ENCODE data around the gene CSMD2. TPM values are rescaled to one million over a fixed set of nuclear protein-coding genes. Genes with fewer than 3 reads are reported as not detected.

Gene CSMD2
- total RNA-seq, 1 donor from 2014 or later = 0.55 TPM

DNA sequence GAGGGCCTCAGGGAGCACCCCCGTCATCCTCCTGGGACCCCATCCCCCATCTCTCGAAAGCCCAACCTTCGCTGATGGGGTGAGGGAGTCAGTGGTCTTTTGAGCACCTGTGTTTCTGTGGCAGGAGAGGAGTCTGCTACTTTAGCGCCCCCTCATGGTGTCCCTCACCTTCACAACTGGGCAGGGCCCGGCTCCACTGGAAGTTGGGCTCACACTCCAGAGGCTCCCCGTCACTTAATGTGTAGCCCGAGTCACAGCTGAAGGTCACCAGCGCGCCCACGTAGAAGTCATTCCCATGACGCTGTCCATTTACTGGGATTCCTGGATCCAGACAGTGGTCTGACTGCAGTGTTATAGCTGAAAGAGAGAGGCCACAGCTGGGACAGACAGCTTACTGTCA is 440.7 kb downstream of the CSMD2 start:
- Mint-ChIP-seq H3K36me3 (ENCODE audit: low read depth) (no peaks in the 10 kb centered on the region), H3K27ac (ENCODE audit: unreplicated experiment) (no peak overlapping the region), H3K9me3 (ENCODE audit: low read depth) (no peaks in the 10 kb centered on the region), H3K4me3 (ENCODE audit: unreplicated experiment) (no peak overlapping the region), H3K27me3 (ENCODE audit: low read depth) (no peaks in the 10 kb centered on the region), H3K4me1 (ENCODE audit: low read depth) (no peaks in the 10 kb centered on the region)
- no peak for DNase-seq (ENCODE audit: low spot score)
- TF ChIP-seq, protein P1, sequence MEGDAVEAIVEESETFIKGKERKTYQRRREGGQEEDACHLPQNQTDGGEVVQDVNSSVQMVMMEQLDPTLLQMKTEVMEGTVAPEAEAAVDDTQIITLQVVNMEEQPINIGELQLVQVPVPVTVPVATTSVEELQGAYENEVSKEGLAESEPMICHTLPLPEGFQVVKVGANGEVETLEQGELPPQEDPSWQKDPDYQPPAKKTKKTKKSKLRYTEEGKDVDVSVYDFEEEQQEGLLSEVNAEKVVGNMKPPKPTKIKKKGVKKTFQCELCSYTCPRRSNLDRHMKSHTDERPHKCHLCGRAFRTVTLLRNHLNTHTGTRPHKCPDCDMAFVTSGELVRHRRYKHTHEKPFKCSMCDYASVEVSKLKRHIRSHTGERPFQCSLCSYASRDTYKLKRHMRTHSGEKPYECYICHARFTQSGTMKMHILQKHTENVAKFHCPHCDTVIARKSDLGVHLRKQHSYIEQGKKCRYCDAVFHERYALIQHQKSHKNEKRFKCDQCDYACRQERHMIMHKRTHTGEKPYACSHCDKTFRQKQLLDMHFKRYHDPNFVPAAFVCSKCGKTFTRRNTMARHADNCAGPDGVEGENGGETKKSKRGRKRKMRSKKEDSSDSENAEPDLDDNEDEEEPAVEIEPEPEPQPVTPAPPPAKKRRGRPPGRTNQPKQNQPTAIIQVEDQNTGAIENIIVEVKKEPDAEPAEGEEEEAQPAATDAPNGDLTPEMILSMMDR (IDR thresholded peaks at IDR 0.05) = no peak

DNA sequence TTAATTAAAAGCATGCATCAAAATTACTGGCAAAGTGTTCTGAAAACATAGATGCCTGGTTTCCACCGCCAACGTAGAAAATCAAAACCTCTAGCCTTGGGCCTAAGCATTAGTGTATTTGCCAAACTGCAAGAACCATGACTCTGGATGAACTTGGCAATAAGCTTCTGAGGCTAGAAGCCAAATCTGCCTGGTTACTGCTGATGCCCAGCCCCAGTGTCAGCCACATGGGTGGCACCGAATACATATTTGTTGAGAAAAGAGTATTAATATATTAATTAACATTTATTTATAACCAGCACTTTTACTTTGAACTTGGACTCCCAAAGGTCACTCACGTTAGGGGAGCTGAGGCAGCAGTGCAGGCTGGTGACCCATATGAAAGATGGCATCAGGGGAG is 441.8 kb downstream of the CSMD2 start:
- Mint-ChIP-seq H3K9me3 (ENCODE audit: low read depth) (no peaks in the 10 kb centered on the region), H3K4me1 (ENCODE audit: low read depth) (no peaks in the 10 kb centered on the region), H3K27me3 (ENCODE audit: low read depth) (no peaks in the 10 kb centered on the region), H3K4me3 (ENCODE audit: unreplicated experiment) (no peak overlapping the region), H3K36me3 (ENCODE audit: low read depth) (no peaks in the 10 kb centered on the region), H3K27ac (ENCODE audit: unreplicated experiment) (no peak overlapping the region)
- TF ChIP-seq, protein P1 (IDR thresholded peaks at IDR 0.05) = no peak
- no peak for DNase-seq (ENCODE audit: low spot score)

DNA sequence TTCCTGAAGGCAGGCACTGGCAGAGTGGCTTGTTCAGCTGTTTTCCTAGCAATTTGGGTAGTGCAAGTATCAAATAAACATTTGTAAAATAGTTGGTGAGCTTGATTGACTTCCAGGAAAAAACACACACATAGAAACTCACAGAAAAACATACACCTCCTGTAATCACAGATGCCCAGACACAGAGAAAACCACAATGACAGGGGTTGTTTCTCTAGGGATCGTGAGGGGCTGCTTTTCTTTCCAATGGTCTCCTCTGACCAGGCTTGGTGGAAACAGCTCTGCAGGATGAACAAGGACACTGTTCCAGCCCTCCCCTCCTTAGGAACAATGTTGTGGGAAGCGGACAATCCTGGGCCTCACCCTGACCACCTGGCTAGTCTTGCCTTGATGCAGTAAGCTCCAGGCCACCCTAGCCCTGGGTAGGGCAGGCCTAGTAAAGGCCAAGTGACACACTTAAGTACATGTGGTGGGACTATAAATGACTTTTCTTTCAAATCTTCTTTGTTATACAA is 443.7 kb downstream of the CSMD2 start:
- H3K27ac Mint-ChIP-seq (ENCODE audit: unreplicated experiment) = no peak overlapping the region
- no peaks in the 10 kb centered on the region for H3K9me3 Mint-ChIP-seq (ENCODE audit: low read depth)
- H3K27me3 Mint-ChIP-seq (ENCODE audit: low read depth) = peaks cover 2% of the 10 kb centered on the region
- DNase-seq (ENCODE audit: low spot score) = no peak
- TF ChIP-seq, protein P1 (IDR thresholded peaks at IDR 0.05) = no peak
- no peaks in the 10 kb centered on the region for H3K36me3 Mint-ChIP-seq (ENCODE audit: low read depth)
- no peak overlapping the region for H3K4me3 Mint-ChIP-seq (ENCODE audit: unreplicated experiment)
- no peaks in the 10 kb centered on the region for H3K4me1 Mint-ChIP-seq (ENCODE audit: low read depth)

DNA sequence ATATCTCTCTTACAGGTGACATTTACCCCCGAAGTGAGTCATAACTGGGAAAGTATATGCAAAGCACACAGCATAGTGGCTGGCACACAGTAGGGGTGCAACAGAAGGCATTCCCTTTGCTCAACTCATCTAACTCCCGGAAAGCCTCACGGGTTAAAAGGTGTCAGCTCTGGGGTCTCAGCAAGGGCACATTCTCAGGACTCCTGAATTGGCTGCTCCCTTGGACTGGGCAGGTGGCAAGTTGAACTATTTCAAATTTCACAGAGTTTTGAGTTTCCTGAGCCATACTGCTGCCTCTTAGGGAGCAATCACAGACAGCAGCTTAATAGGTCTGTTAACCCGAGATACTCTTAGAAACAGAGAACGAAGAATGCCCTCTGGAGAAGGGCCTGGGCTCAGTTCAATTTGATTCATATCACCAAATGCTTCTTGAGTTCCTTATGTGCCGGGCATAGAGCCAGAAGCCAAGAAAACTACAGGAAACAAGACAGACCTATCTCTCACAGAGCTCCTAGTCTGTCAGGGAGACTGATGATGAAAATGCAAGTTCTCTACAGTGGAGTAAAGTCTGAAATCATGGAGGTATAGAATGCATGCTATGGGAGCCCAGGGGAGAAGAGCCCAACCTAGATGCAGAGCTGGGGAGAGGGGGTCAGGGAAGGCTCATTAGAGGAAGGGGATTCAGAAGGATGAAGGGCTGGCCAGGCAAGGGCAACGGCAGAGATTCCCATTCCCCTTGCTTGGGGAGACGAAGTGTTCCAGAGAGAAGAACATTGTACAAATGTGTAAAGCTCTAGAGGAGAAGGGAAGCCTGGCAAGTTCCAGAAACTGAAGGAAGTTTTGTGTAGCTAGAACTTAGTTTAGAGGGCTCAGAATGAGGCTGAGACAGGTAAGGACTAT is 445.0 kb downstream of the CSMD2 start:
- DNase-seq (ENCODE audit: low spot score) = no peak
- H3K9me3 Mint-ChIP-seq (ENCODE audit: low read depth) = no peaks in the 10 kb centered on the region
- TF ChIP-seq, protein P1 (IDR thresholded peaks at IDR 0.05) = no peak

DNA sequence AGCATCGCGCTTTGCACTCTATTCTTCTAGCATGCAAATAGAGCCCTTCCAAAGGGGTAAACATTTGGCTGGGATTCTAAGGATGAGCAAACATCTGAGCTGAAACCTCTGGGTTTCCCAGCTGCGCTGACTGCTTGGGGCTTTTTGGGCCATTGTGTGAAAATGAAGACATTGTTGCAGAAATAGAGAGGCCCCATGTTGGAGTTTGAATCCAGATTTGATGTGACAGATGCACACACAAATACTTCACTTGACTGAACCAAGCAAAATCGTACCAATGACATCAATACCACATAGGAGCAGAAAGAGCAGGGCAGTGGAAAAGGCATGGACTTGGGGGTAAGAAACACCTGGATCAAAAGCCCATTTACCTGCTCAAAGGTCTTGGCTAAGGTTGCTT is 445.7 kb downstream of the CSMD2 start:
- Mint-ChIP-seq H3K4me3 (ENCODE audit: unreplicated experiment) (no peak overlapping the region), H3K27ac (ENCODE audit: unreplicated experiment) (no peak overlapping the region), H3K36me3 (ENCODE audit: low read depth) (no peaks in the 10 kb centered on the region), H3K4me1 (ENCODE audit: low read depth) (no peaks in the 10 kb centered on the region), H3K27me3 (ENCODE audit: low read depth) (peaks cover 2% of the 10 kb centered on the region), H3K9me3 (ENCODE audit: low read depth) (no peaks in the 10 kb centered on the region)
- TF ChIP-seq, protein P1 (IDR thresholded peaks at IDR 0.05) = no peak
- no peak for DNase-seq (ENCODE audit: low spot score)

More for the DNA sequence above, 445.0 kb downstream of the CSMD2 start:
- Mint-ChIP-seq H3K4me1 (ENCODE audit: low read depth) (no peaks in the 10 kb centered on the region), H3K4me3 (ENCODE audit: unreplicated experiment) (no peak overlapping the region), H3K27ac (ENCODE audit: unreplicated experiment) (no peak overlapping the region), H3K27me3 (ENCODE audit: low read depth) (peaks cover 2% of the 10 kb centered on the region), H3K36me3 (ENCODE audit: low read depth) (no peaks in the 10 kb centered on the region)
